Measurements from ENCODE around the gene YAF2.
A peak's percentile ranks its signal among the peaks of the same experiment; 100 is the strongest.

The YAF2 gene

DNA sequence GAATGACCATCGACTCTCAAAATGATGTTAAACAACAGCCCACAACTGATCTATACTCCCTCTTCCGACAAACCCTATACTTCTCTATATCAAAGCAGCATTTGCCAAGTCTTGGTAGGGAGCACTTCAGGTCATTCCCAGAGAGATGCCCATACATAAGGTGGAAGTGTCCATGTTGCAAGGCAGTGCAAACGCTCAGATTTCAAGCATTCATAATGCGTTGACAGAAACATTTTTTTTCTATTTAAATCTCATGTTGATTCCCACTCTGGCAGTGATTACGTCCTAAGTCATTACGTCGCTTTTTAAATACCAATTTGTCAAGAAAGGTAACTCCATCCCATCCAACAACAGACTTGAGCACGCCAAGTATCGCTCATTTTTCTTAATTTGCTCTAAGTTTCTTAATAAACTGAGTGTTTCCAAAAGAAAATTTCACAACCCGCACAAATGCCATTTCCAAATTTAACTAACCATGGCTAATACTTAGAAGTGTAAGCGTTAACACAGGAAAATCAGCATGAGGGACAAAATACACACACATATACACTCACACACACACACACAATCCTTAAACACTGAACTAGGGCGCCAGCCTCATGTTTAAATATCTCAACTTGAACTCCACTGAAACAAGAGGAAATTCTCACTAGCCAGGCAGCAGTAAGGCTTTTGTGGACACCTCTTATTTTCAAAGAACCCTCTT lies 94.4 kb downstream of the YAF2 start:
- no peak for FAIRE-seq

DNA sequence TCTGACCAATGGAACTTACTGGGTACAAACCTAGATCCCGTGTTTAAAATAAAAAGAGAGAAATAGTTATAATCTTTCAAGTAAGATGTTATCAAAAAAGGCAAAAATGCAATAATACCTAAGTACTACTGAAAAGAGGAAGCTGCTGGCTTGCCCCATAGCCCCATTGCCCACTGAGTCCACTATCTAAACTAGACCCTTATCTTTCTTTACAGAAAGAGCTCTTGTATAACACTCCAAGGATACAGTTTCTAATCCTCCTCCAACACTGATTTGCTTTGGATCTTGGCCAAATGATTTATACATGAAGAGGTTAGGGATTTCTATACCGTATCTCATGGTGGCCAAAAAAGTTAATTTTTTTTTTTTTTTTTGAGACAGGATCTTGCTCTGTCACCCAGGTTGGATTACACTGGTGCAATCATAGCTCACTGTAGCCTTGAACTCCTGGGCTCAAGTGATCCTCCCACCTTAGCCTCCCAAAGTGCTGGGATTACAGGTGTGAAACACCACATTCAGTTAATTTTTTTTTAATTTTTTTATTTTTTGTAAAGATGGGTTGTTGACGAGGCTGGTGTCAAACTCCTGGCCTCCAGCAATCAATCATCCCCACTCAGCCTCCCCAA lies 96.0 kb downstream of the YAF2 start:
- no peak for FAIRE-seq

DNA sequence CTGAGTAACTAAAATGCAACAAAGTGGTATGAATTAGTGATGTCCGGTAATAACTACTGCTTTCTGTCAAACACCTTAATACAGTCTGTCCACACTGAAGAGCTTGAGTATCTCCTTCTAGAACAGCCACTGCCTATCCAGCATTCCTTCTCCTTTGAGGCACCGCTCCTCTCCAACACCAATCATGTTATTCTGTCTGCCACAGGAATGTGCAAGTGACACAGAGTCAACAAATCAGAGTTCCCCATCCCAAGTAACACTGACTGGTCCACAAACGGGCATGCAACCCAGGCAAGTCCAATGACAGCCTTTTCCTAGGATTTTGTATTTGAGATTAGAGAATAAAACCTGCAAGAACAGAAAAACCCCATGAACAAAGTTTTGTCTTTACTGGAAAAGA lies 97.1 kb downstream of the YAF2 start:
- no peak for FAIRE-seq

DNA sequence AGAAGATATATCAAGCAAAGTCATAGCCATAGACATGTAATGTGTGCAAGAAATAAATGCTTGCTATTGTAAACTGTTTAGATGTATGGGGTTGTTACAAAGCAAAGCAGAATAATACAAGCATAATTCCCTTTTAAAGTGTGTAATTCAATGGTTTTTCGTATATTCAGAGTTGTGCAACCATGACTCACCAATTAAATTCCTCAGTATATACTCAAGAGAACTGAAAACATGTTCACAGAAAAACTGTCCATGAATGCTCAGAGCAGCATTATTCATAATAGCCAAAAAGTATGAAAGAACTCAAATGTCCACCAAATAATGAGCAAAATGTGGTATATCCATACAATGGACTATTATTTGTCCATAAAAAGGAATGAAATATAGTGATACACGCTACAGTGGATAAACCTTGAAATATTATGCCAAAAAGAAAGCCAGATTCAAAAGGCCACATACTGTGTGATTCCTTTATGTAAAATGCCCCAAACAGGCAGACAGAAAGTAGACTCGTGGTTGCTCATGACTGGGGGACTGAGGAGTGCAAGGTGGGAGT lies 102.7 kb downstream of the YAF2 start:
- no peak for FAIRE-seq

DNA sequence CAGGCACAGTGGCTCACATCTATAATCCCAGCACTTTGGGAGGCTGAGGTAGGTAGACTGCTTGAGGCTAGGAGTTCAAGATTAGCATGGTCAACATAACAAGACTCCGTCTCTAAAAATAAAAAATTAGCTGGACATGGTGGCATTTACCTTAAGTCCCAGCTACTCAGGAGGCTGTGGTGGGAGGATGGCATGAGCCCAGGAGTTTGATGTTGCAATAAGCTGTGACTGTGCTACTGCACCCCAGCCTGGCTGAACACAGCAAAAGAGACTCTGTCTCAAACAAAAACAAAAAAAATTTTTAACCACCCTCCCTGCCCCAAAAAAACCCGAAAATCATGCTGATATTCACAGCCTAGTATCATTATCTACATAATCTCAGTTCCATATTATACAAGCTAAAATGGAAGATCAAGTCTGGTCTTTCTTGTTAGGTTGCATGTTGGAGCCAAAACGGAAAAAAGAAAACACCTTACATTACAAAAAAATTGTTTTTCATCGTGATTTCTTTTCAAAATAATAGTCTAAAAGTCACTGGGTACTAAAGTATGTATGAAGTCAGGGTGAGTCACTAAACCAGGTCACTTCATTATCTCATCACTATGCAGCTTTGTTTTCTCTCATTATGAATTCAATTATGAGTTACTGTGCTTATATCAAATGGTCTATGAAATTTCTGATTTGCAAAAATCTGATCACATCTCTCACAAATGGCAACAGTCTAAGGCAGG lies 107.2 kb downstream of the YAF2 start:
- no peak for FAIRE-seq

DNA sequence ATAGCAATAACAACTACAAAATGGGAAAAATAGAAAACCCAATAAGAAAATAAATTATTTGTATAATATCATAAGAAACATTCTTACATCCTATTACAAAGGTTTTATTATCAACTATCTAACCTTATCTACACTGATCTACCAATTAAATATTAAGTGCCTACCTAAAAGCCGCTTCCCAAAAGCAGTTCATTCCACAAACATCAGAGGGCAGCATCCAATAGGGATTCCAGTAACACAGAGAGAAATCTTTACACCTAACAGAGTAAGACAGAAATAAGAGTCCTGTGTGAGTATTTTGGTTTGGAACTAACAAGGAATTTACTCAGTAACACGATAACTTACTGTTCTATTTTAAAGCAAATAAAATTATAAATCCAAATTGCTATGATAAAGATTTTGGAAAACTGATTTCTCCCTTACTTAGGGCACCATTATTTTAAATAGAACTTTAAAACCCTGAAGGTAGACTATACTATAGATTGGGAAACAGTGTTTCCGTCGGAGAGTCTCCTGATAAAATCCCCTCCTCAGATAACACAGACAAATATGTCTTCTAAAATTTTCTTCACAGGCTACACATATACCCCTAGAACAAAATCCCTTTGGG lies 108.3 kb downstream of the YAF2 start:
- FAIRE-seq, result peak; percentile 95

DNA sequence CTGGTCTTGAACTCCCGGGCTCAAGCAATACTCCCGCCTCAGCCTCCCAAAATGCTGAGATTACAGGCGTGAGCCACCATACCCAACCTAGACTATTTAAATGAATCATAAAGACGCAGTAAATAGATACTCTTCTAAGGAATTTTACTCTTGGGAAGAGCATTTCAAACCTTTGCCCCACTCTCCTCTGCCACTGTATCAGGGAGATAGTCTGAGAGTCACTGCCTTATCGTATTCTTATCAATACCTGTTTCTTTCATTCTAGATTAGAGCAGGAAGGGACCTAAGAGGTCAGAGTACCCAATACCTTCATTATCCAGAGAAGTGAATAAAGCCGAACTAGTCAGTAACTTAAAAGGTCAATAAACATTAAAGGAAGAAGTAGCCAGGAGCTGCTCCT lies 109.2 kb downstream of the YAF2 start:
- FAIRE-seq, result no peak

DNA sequence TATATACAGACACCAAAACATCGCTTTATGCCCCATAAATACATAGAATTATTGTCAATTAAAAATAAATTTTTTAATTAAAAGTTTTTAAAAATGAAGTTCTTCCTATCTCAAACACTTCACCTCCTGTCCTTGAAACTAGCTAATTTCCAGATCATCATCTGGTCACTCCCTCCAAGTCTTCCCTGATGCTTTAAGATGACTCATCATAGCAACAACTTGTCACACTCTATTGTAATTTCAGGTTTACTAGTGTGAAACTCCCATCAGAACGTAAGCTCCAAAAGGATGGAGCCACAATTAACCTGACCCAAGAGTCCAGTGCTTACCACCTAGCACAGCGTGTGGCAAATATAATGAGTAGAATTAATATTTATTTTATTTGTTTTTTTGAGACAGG lies 109.7 kb downstream of the YAF2 start:
- FAIRE-seq, result no peak

DNA sequence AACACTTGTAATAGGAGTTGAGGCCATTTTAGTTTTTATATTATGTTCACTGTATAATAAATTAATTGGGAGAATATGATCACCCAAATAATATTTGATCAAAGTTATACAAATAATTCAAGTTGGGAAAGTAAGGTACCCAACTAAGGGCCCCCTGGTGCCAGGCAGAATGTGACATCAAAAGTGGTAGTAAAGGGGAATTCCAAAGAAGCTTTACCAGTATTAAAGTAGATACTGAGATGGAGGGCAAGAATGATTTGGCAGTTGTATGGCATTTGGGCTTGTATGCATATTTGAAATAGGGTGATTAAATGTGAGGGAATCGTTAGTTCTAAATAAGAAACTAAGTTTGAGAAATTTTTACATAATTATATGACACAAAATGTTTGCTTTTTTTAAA lies 111.1 kb downstream of the YAF2 start:
- no peak for FAIRE-seq

DNA sequence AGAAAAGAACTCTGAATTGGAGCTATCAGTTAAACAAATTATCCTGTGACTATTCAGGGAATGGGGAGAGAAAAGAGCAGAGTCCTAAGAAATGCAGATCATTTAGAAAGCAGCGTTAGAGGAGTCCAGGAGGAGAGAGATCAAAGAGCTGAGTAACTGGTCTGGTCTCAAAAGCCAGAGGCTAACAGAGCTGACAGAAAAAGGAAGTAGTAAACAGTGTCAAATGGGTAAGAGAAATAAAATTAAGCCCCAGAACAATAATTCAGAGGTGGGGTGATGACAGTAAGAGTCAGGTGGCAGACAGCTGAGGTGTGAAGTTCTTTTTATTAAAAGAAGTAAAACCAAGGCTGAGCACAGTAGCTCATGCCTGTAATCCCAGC lies 112.7 kb downstream of the YAF2 start:
- no peak for FAIRE-seq

DNA sequence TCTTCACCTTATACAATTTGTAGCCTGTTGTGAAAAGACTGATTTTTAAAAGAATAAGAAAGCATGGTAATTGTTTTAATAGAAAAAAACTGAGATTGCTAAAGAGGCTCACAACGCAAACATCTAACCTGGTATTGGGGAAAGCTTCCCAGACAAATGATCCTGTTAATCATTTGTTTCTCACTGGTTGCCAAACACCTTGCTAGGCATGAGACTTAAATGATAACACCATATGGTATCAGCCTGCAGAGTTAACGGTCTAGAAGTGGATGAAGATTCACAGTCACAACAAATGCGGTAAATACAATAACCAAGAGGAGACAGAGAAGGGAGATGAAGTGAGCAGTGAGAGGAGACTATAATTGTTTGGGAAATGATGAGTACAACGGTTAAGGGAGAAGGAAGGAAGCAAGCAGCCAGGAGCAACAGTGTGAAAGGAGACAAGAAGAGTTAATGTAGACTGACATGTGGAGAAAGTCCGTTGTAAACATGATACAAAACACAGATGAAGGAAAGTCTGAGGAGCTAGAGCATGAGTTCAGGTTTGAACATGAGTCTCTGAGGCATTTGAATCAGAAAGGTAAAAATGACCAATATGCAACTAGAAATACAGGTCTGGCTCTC lies 113.2 kb downstream of the YAF2 start:
- no peak for FAIRE-seq

DNA sequence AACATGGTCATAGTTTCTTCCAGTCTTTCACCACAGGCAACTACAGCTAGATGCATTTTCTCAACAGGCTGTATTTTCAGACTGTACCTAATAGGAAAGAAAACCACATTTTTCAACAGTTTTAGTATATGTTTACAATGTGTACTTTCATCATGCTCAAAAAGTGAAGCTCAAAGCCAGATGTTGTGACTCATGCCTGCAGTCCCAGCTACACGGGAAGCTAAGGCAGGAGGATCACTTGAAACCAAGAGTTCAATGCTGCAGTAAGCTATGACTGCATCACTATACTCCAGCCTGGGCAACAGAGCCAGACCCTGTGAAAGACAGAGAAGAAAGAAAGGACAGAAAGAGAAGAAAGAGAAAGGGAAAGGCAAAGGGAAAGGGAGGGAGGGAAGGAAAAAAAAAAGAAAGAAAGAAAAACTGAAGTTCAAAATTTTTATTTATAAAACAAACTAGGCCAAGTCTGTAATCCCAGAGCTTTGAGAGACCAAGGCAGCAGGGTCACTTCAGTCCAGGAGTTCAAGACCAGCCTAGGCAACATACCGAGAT lies 118.9 kb downstream of the YAF2 start:
- no peak for FAIRE-seq

DNA sequence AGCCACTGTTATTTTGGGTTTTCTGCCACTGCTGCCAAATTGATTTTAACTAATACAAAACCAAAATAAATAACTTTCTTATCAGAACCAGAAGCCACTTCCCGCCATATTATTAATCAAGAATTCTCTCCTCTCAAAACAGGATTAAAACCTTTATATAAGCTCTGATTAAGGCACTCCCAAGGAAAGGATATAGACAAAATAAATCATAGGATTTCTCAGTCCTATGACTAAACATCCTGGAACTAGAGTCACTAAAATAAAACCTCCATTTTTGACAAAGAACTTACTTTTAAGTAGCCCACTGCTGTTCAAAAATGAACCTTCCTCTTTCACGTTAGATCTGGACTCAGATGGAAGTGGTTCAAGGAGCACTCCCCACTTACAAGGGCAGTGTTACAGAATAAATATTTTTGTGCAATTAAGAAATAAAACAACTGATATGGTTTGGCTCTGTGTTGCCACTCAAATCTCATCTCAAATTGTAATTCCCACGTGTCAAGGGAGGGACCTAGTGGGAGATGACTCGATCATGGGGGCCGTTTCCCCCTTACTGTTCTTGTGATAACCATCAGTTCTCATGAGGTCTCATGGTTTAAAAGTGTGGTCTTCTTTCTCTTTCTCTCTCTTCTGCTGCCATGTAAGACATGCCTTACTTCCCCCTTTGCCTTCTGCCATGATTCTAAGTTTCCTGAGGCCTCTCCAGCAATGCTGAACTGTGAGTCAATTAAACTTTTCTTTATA lies 119.7 kb downstream of the YAF2 start:
- FAIRE-seq, result no peak

DNA sequence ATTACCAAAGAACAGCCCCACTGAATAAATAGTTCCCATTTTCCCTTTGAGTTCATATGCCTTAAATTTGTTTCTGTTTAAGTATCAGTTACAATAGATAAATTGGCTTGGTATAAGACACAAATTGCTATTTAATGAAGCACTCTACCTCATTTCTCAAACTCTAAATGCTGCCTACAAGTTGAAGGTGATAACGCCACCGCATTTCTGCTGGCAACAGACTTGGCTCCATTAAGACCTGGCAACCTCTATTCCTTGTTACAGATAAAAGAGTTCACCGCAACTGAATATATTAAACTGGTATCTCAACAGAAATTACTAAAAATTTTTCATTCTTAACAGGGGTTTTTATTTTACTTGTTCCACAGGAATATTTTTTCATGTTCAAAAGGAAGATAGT lies 129.0 kb downstream of the YAF2 start:
- FAIRE-seq, result no peak
